ENCODE results near the gene PACSIN3.

DNA sequence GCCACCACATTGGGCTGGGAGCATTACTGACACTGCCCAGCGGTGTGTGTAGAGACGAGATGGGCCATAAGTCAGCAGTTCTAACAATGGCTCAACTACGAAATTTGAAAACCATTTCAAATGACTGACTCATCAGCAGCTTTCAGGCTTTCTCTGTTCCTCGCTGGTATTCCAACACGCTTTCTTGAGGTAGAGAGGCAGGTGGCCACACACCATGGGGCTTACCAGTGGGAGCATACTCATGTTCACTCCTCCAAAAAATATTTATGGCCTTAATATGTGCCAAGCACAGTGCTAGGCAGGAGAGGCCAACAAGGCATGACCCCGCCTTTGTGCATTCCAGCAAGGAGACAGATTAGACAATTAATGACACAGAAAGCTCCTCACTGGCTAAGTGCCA is 29.9 kb downstream of the PACSIN3 start:
- TF ChIP-seq, protein P1, sequence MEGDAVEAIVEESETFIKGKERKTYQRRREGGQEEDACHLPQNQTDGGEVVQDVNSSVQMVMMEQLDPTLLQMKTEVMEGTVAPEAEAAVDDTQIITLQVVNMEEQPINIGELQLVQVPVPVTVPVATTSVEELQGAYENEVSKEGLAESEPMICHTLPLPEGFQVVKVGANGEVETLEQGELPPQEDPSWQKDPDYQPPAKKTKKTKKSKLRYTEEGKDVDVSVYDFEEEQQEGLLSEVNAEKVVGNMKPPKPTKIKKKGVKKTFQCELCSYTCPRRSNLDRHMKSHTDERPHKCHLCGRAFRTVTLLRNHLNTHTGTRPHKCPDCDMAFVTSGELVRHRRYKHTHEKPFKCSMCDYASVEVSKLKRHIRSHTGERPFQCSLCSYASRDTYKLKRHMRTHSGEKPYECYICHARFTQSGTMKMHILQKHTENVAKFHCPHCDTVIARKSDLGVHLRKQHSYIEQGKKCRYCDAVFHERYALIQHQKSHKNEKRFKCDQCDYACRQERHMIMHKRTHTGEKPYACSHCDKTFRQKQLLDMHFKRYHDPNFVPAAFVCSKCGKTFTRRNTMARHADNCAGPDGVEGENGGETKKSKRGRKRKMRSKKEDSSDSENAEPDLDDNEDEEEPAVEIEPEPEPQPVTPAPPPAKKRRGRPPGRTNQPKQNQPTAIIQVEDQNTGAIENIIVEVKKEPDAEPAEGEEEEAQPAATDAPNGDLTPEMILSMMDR (conservative IDR thresholded peaks at IDR 0.05 in 1 of 2, IDR thresholded peaks at IDR 0.05 in 1 of 2; ENCODE audit: low read depth in 1 of 2, low read length in 2 of 2) = no peak
- TF ChIP-seq EZH2 (IDR thresholded peaks at IDR 0.05; ENCODE audit: low read length, missing control alignments) = no peak
